ENCODE measurements around the gene SETD2. TPM values are rescaled to one million over a fixed set of nuclear protein-coding genes. Genes with fewer than 3 reads are reported as not detected.

SETD2 gene
- total and polyA plus RNA-seq, 2 of the 8 experiments (the other 6 are each of a cell fraction or from before 2014, with no cell fraction given) = 15.7 to 46.3 TPM

DNA sequence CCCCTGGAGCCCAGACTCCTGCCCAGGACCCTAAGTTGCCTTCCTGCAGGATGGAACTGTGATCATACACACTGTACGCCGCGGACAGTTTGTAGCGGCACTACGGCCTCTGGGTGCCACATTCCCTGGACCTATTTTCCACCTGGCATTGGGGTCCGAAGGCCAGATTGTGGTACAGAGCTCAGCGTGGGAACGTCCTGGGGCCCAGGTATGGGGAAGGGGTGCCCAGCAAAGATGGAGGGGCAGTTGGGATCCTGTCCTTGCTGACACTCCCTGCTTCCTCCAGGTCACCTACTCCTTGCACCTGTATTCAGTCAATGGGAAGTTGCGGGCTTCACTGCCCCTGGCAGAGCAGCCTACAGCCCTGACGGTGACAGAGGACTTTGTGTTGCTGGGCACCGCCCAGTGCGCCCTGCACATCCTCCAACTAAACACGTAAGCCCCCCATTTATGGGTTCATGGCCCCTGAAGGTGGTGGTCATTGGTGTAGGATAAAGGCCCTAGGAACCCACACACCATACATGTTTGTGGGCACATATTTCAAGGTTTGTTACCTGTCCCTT lies 155.6 kb downstream of the SETD2 start:
- ChIA-PET CTCF (ENCODE audit: partially characterized antibody) (interaction anchor here (1.1 to 14.2 kb wide), 5 partner anchors 10 to 363 kb away, joined by 4 to 130 read pairs (median 6); partner anchors contain the start of genes CCDC12 and NBEAL2), POLR2A (ENCODE audit: partially characterized antibody) (interaction anchor here (0.7 to 1.9 kb wide), 7 partner anchors 9 to 373 kb away, joined by 3 to 10 read pairs (median 4); partner anchors contain the start of genes PTPN23 and SETD2)
- Histone ChIP-seq H3K23ac (ENCODE audit: insufficient read length) (no peak overlapping the region), H3K4me3 (ENCODE audit: extremely low read depth in 1 of 4, insufficient read depth in 2 of 4, low read depth in 3 of 4, low read length in 4 of 4) (peak overlapping the region in 1 of 4 experiments; percentile 63; a peak in 2 of 8 replicates), H3K79me2 (ENCODE audit: control insufficient read depth in 1 of 2, insufficient read depth in 2 of 2, low read length in 2 of 2) (no peaks in the 10 kb centered on the region), H2BK12ac (ENCODE audit: low read depth, low read length) (no peak overlapping the region), H4K20me1 (replicated peaks in 1 of 2; ENCODE audit: control insufficient read depth in 1 of 2, insufficient read depth in 2 of 2, low read length in 2 of 2) (peaks cover 0 to 9% of the 10 kb centered on the region in 2 experiments), H2BK20ac (ENCODE audit: low read length) (no peak overlapping the region), H3K4ac (replicated peaks; ENCODE audit: insufficient read length, low read depth, low read length) (no peak overlapping the region), H2BK120ac (replicated peaks; ENCODE audit: low read depth, low read length) (no peak overlapping the region), H3K9ac (replicated peaks in 1 of 4; ENCODE audit: extremely low read depth in 1 of 4, low read depth in 3 of 4, low read length in 3 of 4) (no peak overlapping the region), H3K56ac (replicated peaks; ENCODE audit: insufficient read length, low read depth, low read length) (no peak overlapping the region), H3K4me2 (ENCODE audit: insufficient read depth in 1 of 2, low read depth in 2 of 2, low read length in 2 of 2) (peak overlapping the region in 1 of 2 experiments; percentile 80; a peak in 3 of 4 replicates), H2AFZ (ENCODE audit: low read length) (no peak overlapping the region), H3K14ac (ENCODE audit: insufficient read length) (no peak overlapping the region), H2AK5ac (ENCODE audit: low read depth, low read length) (no peak overlapping the region), H3K36me3 (ENCODE audit: control insufficient read depth in 2 of 4, insufficient read depth in 4 of 4, low read length in 3 of 4) (peaks cover 5 to 22% (median 17%) of the 10 kb centered on the region in 4 experiments; a peak in 6 of 8 replicates), H2BK5ac (ENCODE audit: low read depth, low read length) (no peak overlapping the region), H3K27me3 (replicated peaks in 1 of 4; ENCODE audit: control insufficient read depth in 3 of 4, extremely low read depth in 1 of 4, insufficient read depth in 3 of 4, low read length in 3 of 4) (no peaks in the 10 kb centered on the region), H4K8ac (ENCODE audit: extremely low read depth, insufficient read depth, low read length) (peak overlapping the region; percentile 45; the same call in 1 of the 2 replicates), H3K23me2 (ENCODE audit: low read depth, low read length) (peaks cover 3% of the 10 kb centered on the region; the same call in 1 of the 2 replicates), H3K9me3 (ENCODE audit: insufficient read depth in 2 of 2, low read depth in 1 of 2, low read length in 1 of 2) (no peaks in the 10 kb centered on the region), H2BK15ac (ENCODE audit: low read length) (no peak overlapping the region), H3K4me1 (replicated peaks in 1 of 4; ENCODE audit: control insufficient read depth in 3 of 4, insufficient read depth in 4 of 4, low read length in 3 of 4) (peaks cover 0 to 9% (median 5%) of the 10 kb centered on the region in 4 experiments; a peak in 5 of 7 replicates), H4K91ac (replicated peaks; ENCODE audit: insufficient read length, low read length) (no peak overlapping the region), H3K18ac (ENCODE audit: extremely low read depth, low read length) (no peak overlapping the region), H4K5ac (ENCODE audit: insufficient read length, low read depth, low read length) (no peak overlapping the region), H3K27ac (ENCODE audit: low read depth, low read length) (no peak overlapping the region), H3K79me1 (ENCODE audit: low read depth, low read length) (no peaks in the 10 kb centered on the region; the same call in 1 of the 2 replicates)
- TF ChIP-seq EZH2 (IDR thresholded peaks at IDR 0.05; ENCODE audit: low read depth, low read length, severe bottlenecking) (no peak), RFX5 (IDR thresholded peaks at IDR 0.05; ENCODE audit: borderline replicate concordance, low read depth, low read length) (no peak), CREB1 (IDR thresholded peaks at IDR 0.05) (no peak), EGR1 (IDR thresholded peaks at IDR 0.05; ENCODE audit: borderline replicate concordance, low read depth, low read length) (no peak), POLR2AphosphoS5 (IDR thresholded peaks at IDR 0.05; ENCODE audit: low read depth, low read length) (no peak), RNF2 (IDR thresholded peaks at IDR 0.05; ENCODE audit: borderline replicate concordance, low read depth, low read length, missing control alignments, poor library complexity, severe bottlenecking) (no peak), SUZ12 (IDR thresholded peaks at IDR 0.05; ENCODE audit: low read length) (no peak), E2F6 (IDR thresholded peaks at IDR 0.05) (no peak), CHD2 (IDR thresholded peaks at IDR 0.05; ENCODE audit: low read length) (no peak), HDAC6 (IDR thresholded peaks at IDR 0.05; ENCODE audit: low read depth, low read length) (no peak)
- TF ChIP-seq, protein P1, sequence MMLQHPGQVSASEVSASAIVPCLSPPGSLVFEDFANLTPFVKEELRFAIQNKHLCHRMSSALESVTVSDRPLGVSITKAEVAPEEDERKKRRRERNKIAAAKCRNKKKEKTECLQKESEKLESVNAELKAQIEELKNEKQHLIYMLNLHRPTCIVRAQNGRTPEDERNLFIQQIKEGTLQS (IDR thresholded peaks at IDR 0.05; ENCODE audit: insufficient read depth, low read depth, low read length) = no peak
- DNase-seq (ENCODE audit: low read depth in 1 of 2, low spot score in 2 of 2) (no peak), FAIRE-seq (no peak)
- WGBS, 2 experiments (ENCODE audit: extremely low coverage in 1 of 2, insufficient coverage in 1 of 2, insufficient read length in 1 of 2, insufficient replicate concordance in 2 of 2, low coverage in 1 of 2, low lambda C conversion rate in 2 of 2, missing lambda C conversion rate in 1 of 2) = 95% methylated on average over 13 of the region's 13 CpGs; no CpG with 5 or more reads in 1 of the 2 experiments

Measured in H1 (cell line).